Choroid plexus epithelial cell (primary cell): ENCODE measurements around the gene TMEM40.

ENCODE experiments used
- DNase-seq: peaks from one replicate; pipeline ENCODE4 v3.0.0-alpha.2; 2010; ENCODE audit warnings: low read depth
- H3K4me3 ChIP-seq: 2 replicates; pipeline ENCODE4 v1.5.1; 2011; ENCODE audit warnings: low read depth, mild to moderate bottlenecking, control low read depth, low read length, moderate library complexity
- TF ChIP-seq, protein P1 (sequence below): conservative IDR thresholded peaks from 2 replicates; pipeline ENCODE4 v1.5.1; 2011; ENCODE audit warnings: low read depth, mild to moderate bottlenecking, control low read depth, inconsistent platforms, low read length, moderate library complexity

TMEM40 gene

DNA sequence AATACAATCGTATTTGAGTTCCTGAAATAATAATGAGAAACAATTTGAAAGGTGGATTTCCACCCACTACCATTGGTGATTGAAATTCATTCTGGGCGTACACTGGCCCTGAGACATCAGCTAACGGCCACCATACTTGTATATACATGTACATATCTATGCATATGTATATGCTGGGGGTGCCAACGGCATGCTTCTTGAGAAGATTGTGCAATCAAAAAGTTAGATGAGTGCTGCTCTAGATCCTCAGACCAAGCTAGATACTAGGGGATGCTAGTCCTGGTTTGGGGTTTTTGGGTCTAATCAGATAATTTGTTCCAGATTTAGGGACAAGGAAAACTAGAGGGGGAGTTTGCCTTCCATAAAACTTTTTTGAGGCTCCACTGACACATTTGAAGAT is 2.9 kb downstream of the TMEM40 start:
- H3K4me3 ChIP-seq = no peak overlapping the region
- TF ChIP-seq, protein P1, sequence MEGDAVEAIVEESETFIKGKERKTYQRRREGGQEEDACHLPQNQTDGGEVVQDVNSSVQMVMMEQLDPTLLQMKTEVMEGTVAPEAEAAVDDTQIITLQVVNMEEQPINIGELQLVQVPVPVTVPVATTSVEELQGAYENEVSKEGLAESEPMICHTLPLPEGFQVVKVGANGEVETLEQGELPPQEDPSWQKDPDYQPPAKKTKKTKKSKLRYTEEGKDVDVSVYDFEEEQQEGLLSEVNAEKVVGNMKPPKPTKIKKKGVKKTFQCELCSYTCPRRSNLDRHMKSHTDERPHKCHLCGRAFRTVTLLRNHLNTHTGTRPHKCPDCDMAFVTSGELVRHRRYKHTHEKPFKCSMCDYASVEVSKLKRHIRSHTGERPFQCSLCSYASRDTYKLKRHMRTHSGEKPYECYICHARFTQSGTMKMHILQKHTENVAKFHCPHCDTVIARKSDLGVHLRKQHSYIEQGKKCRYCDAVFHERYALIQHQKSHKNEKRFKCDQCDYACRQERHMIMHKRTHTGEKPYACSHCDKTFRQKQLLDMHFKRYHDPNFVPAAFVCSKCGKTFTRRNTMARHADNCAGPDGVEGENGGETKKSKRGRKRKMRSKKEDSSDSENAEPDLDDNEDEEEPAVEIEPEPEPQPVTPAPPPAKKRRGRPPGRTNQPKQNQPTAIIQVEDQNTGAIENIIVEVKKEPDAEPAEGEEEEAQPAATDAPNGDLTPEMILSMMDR = no peak
- no peak for DNase-seq

DNA sequence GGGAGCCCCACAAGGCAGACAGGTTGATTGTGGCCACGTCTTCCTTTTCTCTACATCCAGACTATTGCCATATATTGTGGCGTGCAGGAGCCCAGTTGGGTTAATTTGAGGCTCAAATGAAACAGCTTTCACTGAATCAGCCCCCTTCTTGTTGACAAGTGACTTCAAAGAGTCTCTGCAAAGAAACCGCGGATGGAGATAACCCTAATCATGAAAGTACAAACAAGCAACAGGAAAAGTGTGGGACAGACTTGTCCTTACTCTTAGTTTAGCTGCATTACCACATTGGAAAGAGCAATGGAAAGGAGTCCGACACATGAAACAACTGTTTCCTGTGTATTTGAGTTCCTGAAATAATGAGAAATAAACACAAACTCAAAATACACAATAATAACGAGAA is 3.3 kb downstream of the TMEM40 start:
- TF ChIP-seq, protein P1 = no peak
- DNase-seq = no peak
- H3K4me3 ChIP-seq = no peak overlapping the region

DNA sequence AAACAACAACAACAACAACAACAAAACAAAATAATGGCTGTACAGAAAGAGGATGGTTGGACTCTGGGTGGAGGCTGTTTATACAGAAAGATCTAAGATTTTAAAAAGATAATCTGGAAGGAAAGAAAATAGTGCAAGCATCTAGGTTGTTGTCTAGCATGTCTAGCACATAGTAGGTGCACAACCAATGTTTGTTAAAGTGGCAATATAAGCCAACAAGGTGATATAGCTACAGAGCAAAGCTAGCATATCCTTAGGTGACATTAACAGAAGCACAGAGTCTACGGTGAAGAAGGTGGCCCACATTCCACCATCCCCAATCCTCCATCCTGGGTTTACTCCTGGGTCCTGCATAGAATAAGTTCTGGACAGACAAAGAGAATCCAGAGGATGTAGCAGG is 4.7 kb downstream of the TMEM40 start:
- TF ChIP-seq, protein P1 = no peak
- DNase-seq = no peak
- no peak overlapping the region for H3K4me3 ChIP-seq

DNA sequence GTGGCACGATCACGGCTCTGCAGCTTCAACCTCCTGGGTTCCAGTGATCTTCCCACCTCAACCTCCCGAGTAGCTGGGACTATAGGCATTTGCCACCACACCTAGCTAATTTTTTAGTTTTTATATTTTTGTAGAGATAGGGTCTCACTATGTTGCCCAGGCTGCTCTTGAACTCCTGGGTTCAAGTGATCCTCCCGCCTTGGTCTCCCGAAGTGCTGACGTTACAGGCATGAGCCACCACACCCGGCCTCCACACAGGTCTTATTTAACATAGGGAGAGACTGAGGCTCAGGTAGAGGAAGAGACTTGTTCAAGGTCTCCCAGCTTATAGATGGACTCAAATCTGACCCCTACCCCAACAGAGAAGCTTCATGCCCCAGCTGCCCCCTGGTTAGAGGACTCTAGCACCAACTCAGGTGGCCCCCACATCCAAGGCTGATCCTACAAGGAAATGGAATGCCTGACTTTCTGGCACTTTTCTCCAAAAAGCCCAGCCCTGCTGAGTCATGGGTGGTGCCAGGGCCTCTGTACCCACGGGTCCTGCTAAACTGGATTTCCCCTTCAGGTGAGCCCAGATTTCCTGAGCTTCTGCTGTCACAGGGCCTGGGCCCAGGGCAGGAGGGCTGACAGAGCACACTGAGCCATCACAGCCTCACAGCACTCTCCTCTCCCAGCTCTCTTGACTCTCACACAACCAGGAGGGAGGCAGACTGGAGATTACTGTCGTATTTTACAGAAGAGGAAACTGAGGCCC is 5.6 kb downstream of the TMEM40 start:
- no peak for DNase-seq
- H3K4me3 ChIP-seq = no peak overlapping the region
- TF ChIP-seq, protein P1 = no peak

DNA sequence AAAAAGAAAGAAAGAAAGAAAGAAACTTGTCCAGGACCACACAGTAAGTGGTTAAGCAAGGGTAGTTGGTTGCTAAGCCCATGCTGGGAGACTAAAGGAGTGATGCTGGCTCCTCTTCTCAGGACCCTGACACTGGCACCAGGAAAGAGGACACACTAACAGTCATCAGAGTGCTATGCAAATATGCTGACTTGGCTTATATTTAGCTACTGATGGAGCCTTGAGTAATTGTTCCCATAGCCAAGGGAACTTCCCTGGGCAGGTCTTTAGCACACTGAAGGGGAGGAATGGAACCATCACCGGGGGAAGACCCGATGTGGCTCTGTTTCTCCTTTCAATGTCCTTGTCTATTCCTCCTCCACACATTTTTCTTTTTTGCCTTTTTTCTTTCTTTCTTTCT is 6.2 kb downstream of the TMEM40 start:
- DNase-seq = no peak
- TF ChIP-seq, protein P1 = no peak
- H3K4me3 ChIP-seq = no peak overlapping the region

DNA sequence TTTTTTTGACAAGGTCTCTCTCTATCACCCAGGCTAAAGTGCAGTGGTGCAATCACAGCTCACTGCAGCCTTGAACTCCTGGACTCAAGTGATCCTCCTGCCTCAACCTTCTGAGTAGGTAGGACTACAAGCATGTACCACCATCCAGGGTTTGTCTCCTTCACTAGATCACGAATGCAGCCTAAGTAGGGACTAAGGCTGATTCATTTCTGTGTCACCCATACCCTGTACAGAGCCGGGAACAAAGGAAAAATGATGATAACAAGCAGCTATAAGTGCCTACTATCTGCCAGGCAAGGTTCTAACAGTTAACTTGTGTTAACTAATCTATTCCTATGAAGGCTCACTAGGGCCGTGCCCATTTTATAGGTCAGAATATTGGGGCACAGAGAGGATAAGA is 7.0 kb downstream of the TMEM40 start:
- TF ChIP-seq, protein P1 = no peak
- no peak for DNase-seq

DNA sequence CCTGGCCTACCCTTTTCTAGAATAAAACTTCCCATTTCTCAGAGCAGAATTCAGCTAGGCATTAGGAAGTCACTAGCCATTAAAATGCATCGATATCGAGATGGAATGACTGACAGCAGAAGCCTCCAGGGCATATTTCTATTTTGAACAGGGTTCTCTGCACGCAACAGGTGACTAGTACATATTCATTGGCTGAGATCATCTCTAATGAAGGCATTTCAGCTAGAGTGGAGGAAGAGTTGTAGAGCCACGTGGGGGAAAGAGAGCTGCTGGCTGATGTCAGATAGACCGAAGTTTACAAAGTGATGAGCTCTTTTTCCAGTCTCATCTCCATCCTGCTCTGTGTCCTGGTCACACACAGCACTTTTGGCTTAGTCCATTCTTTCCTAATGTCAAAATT is 7.5 kb downstream of the TMEM40 start:
- TF ChIP-seq, protein P1 = no peak
- no peak for DNase-seq
- H3K4me3 ChIP-seq = no peak overlapping the region

More for the DNA sequence above, 7.0 kb downstream of the TMEM40 start:
- H3K4me3 ChIP-seq = no peak overlapping the region
